Panc1 (cell line): ENCODE results near the gene ADGRV1.

Experiments
- CTCF ChIP-seq: fragments of 450-650 bp; IDR thresholded peaks from 2 replicates; pipeline ENCODE4 v1.5.1; 2017; ENCODE audit warnings: mild to moderate bottlenecking
- TF ChIP-seq, protein P1 (sequence below), 2 experiments: IDR thresholded peaks; 2 replicates each; pipeline ENCODE4 v1.6.1; 2011 to 2012; ENCODE audit warnings: low read depth in 2 of 2, control low read depth in 1 of 2, low read length in 1 of 2, mild to moderate bottlenecking in 1 of 2, moderate library complexity in 1 of 2; ENCODE audit not compliant: insufficient read depth in 1 of 2

- no peak for TF ChIP-seq CTCF
- TF ChIP-seq, protein P1, sequence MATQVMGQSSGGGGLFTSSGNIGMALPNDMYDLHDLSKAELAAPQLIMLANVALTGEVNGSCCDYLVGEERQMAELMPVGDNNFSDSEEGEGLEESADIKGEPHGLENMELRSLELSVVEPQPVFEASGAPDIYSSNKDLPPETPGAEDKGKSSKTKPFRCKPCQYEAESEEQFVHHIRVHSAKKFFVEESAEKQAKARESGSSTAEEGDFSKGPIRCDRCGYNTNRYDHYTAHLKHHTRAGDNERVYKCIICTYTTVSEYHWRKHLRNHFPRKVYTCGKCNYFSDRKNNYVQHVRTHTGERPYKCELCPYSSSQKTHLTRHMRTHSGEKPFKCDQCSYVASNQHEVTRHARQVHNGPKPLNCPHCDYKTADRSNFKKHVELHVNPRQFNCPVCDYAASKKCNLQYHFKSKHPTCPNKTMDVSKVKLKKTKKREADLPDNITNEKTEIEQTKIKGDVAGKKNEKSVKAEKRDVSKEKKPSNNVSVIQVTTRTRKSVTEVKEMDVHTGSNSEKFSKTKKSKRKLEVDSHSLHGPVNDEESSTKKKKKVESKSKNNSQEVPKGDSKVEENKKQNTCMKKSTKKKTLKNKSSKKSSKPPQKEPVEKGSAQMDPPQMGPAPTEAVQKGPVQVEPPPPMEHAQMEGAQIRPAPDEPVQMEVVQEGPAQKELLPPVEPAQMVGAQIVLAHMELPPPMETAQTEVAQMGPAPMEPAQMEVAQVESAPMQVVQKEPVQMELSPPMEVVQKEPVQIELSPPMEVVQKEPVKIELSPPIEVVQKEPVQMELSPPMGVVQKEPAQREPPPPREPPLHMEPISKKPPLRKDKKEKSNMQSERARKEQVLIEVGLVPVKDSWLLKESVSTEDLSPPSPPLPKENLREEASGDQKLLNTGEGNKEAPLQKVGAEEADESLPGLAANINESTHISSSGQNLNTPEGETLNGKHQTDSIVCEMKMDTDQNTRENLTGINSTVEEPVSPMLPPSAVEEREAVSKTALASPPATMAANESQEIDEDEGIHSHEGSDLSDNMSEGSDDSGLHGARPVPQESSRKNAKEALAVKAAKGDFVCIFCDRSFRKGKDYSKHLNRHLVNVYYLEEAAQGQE (IDR thresholded peaks at IDR 0.05; ENCODE audit: insufficient read depth in 1 of 2, low read depth in 2 of 2, low read length in 1 of 2): no peak
These were observed 560.2 kb downstream of the ADGRV1 start for GRCh38 chr5:91118796-91119195.
